MCF 10A (cell line): ENCODE data around the gene ATP8B4. TPM values are rescaled to one million over a fixed set of nuclear protein-coding genes. Genes with fewer than 3 reads are reported as not detected.
A peak's percentile ranks its signal among the peaks of the same experiment; 100 is the strongest.

Experiments used
- BruUV-seq: library from RNA; stranded (reverse); fragments of 400-500 nt; replicated peaks from 2 replicates; lab custom pipeline; 2021; lab: Mats Ljungman, UMichigan
- CTCF ChIA-PET: fragments of 300-600 bp; sonication (Branson Sonifier 250); formaldehyde crosslinking; extraction: SDS; loops from one replicate; lab custom pipeline; 2021; ENCODE audit warnings: antibody characterized with exemption, inconsistent platforms; lab: Yijun Ruan, JAX
- POLR2A ChIA-PET: fragments of 300-600, 350-650 bp; sonication (Branson Sonifier 250); formaldehyde crosslinking; extraction: SDS; loops from one replicate; lab custom pipeline; 2020; ENCODE audit warnings: antibody characterized with exemption, inconsistent platforms; lab: Yijun Ruan, JAX
- DNase-seq: peaks from one replicate; pipeline ENCODE4 v3.0.0-alpha.2; 2018; ENCODE audit not compliant: unreplicated experiment
- H3K27ac Mint-ChIP-seq: one replicate; pipeline ENCODE4 v1.8.0; 2022; ENCODE audit warnings: mild to moderate bottlenecking, low read depth, mixed read lengths; ENCODE audit not compliant: unreplicated experiment
- H3K27me3 Mint-ChIP-seq: one replicate; pipeline ENCODE4 v1.8.0; 2022; ENCODE audit warnings: mixed read lengths; ENCODE audit not compliant: insufficient read depth, unreplicated experiment
- H3K36me3 Mint-ChIP-seq: one replicate; pipeline ENCODE4 v1.8.0; 2022; ENCODE audit warnings: mild to moderate bottlenecking, moderate library complexity, mixed read lengths; ENCODE audit not compliant: insufficient read depth, unreplicated experiment
- H3K4me1 Mint-ChIP-seq: one replicate; pipeline ENCODE4 v1.8.0; 2022; ENCODE audit warnings: mixed read lengths; ENCODE audit not compliant: insufficient read depth, unreplicated experiment
- H3K4me3 Mint-ChIP-seq: one replicate; pipeline ENCODE4 v1.8.0; 2022; ENCODE audit warnings: mild to moderate bottlenecking, moderate library complexity, mixed read lengths; ENCODE audit not compliant: unreplicated experiment
- H3K9me3 Mint-ChIP-seq: one replicate; pipeline ENCODE4 v1.8.0; 2022; ENCODE audit warnings: mixed read lengths; ENCODE audit not compliant: unreplicated experiment
- intact Hi-C: fragments of 100-400 bp; cut with micrococcal nuclease; formaldehyde crosslinking; loops from 2 replicates; pipeline ENCODE4 v1.14.1; 2022
- total RNA-seq: library from RNA; stranded (reverse); gene quantifications from 2 replicates; pipeline ENCODE4 v1.2.3, GENCODE V29; 2022
- TF ChIP-seq, protein P1 (sequence below): fragments of 200-600 bp; IDR thresholded peaks from one replicate; pipeline ENCODE4 v1.8.0; 2022; ENCODE audit warnings: antibody characterized with exemption, mild to moderate bottlenecking; ENCODE audit not compliant: unreplicated experiment

ATP8B4 gene
- total RNA-seq, 1 experiment from 2014 or later: not detected

- no TSS peak for BruUV-seq
- Mint-ChIP-seq H3K27me3 (no peaks in the 10 kb centered on the region), H3K36me3 (no peaks in the 10 kb centered on the region), H3K4me3 (no peak overlapping the region), H3K9me3 (no peaks in the 10 kb centered on the region), H3K4me1 (peaks cover 7% of the 10 kb centered on the region), H3K27ac (no peak overlapping the region)
- DNase-seq: peak; percentile 72
- POLR2A ChIA-PET: interaction anchor here (1.0 kb wide), 1 partner anchor 32 kb away, joined by 4 read pairs; no protein-coding TSS in a partner anchor
- CTCF ChIA-PET: interaction anchor here (0.6 kb wide), 1 partner anchor 211 kb away, joined by 3 read pairs; no protein-coding TSS in a partner anchor
- TF ChIP-seq, protein P1, sequence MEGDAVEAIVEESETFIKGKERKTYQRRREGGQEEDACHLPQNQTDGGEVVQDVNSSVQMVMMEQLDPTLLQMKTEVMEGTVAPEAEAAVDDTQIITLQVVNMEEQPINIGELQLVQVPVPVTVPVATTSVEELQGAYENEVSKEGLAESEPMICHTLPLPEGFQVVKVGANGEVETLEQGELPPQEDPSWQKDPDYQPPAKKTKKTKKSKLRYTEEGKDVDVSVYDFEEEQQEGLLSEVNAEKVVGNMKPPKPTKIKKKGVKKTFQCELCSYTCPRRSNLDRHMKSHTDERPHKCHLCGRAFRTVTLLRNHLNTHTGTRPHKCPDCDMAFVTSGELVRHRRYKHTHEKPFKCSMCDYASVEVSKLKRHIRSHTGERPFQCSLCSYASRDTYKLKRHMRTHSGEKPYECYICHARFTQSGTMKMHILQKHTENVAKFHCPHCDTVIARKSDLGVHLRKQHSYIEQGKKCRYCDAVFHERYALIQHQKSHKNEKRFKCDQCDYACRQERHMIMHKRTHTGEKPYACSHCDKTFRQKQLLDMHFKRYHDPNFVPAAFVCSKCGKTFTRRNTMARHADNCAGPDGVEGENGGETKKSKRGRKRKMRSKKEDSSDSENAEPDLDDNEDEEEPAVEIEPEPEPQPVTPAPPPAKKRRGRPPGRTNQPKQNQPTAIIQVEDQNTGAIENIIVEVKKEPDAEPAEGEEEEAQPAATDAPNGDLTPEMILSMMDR: no peak
- intact Hi-C loops: no loop called here
These were observed 200.9 kb downstream of the ATP8B4 start for GRCh38 chr15:49918121-49918520.

GRCh38 chr15:49916998-49917397, 202.0 kb downstream of the ATP8B4 start:
- TF ChIP-seq, protein P1: no peak
- Mint-ChIP-seq H3K4me1 (peaks cover 7% of the 10 kb centered on the region), H3K9me3 (no peaks in the 10 kb centered on the region), H3K27ac (no peak overlapping the region), H3K4me3 (no peak overlapping the region), H3K36me3 (no peaks in the 10 kb centered on the region), H3K27me3 (no peaks in the 10 kb centered on the region)
- CTCF ChIA-PET: no interaction called here
- no peak for DNase-seq
- BruUV-seq: no TSS peak
- intact Hi-C loops: no loop called here
- POLR2A ChIA-PET: interaction anchor here (0.5 to 0.9 kb wide), 2 partner anchors 100 to 643 kb away, joined by 3 to 4 read pairs; no protein-coding TSS in a partner anchor

DNA sequence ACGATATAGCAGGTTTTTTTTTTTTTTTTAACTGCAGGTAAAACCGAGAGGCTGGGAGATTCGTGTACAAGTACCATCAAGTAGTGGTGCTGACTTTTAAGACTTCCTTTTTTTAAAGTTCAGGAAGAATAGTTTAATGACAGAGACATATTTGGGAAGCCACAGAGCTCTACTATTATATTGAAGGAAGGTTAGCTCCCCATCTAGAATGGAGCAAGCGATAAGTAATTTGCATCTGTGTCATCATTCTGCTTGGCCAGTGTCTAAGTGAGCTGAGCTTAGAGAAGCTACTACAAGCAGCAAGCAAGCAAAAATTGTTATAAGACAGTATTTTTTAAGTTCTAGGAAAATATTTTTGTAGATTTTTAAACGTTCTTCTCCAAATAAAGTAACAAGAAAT, 203.2 kb downstream of the ATP8B4 start:
- H3K9me3 Mint-ChIP-seq: no peaks in the 10 kb centered on the region
- H3K4me3 Mint-ChIP-seq: no peak overlapping the region
- TF ChIP-seq, protein P1: no peak
- intact Hi-C loops: no loop called here
- H3K27ac Mint-ChIP-seq: no peak overlapping the region
- POLR2A ChIA-PET: no interaction called here
- no peaks in the 10 kb centered on the region for H3K27me3 Mint-ChIP-seq
- H3K4me1 Mint-ChIP-seq: peaks cover 7% of the 10 kb centered on the region
- DNase-seq: no peak
- CTCF ChIA-PET: interaction anchor here (0.6 to 0.9 kb wide), 3 partner anchors 11 to 1260 kb away, joined by 3 to 4 read pairs (median 3); no protein-coding TSS in a partner anchor
- H3K36me3 Mint-ChIP-seq: no peaks in the 10 kb centered on the region
- no TSS peak for BruUV-seq

DNA sequence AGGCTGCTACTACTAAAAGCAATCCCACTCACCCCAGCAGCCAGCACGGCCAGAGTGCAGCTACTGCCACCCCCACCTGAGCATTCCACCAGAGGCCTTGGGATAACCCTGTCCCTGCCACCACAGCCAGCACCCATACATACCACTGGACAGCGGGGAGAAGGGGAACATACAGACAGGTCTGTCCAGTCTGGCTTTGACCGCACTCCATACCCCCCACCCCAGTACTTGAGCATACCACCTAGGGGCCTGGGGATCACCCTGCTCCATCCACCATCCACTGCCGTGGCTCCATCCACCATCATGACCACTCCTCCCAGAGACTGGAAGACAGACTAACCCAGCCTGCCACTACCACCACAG, 210.1 kb downstream of the ATP8B4 start:
- H3K27me3 Mint-ChIP-seq: no peaks in the 10 kb centered on the region
- no TSS peak for BruUV-seq
- CTCF ChIA-PET: interaction anchor here (0.7 to 1.0 kb wide), 2 partner anchors 54 to 673 kb away, joined by 3 read pairs; no protein-coding TSS in a partner anchor
- H3K4me3 Mint-ChIP-seq: no peak overlapping the region
- no peaks in the 10 kb centered on the region for H3K4me1 Mint-ChIP-seq
- POLR2A ChIA-PET: interaction anchor here (1.4 kb wide), 1 partner anchor 289 kb away, joined by 3 read pairs; the partner anchor contains the start of genes DTWD1 and FAM227B
- no peaks in the 10 kb centered on the region for H3K36me3 Mint-ChIP-seq
- H3K27ac Mint-ChIP-seq: no peak overlapping the region
- intact Hi-C loops: loop anchor here (10.0 kb wide), 2 partner anchors 96 to 534 kb away; no protein-coding TSS in a partner anchor
- DNase-seq: no peak
- peaks cover 10% of the 10 kb centered on the region for H3K9me3 Mint-ChIP-seq
- TF ChIP-seq, protein P1: no peak
